A673 (cell line): ENCODE measurements around the gene GALNT18. TPM values are rescaled to one million over a fixed set of nuclear protein-coding genes. Genes with fewer than 3 reads are reported as not detected.

ENCODE experiments used
- BruUV-seq: library from RNA; stranded (reverse); fragments of 400-500 nt; replicated peaks from 2 replicates; lab custom pipeline; 2021; lab: Mats Ljungman, UMichigan
- CTCF ChIA-PET: fragments of 300-600 bp; sonication (Branson Sonifier 250); formaldehyde crosslinking; loops from one replicate; lab custom pipeline; 2022; ENCODE audit warnings: antibody characterized with exemption; lab: Charles Lee
- POLR2A ChIA-PET: fragments of 300-600 bp; sonication (Branson Sonifier 250); formaldehyde crosslinking; loops from one replicate; lab custom pipeline; 2022; ENCODE audit warnings: antibody characterized with exemption; ENCODE audit not compliant: low non-redundant PET; lab: Charles Lee
- DNase-seq: peaks from one replicate; pipeline ENCODE4 v3.0.0-alpha.2; 2015; ENCODE audit warnings: low spot score
- H3K27ac ChIP-seq: fragments of 200-600 bp; sonication (generic); 2 replicates; pipeline ENCODE4 v1.5.1; 2016; ENCODE audit warnings: mixed run types, low read depth, mild to moderate bottlenecking, mixed read lengths, antibody characterized with exemption, low read length; ENCODE audit not compliant: poor library complexity, severe bottlenecking
- H3K27me3 ChIP-seq: fragments of 200-600 bp; sonication (generic); replicated peaks from 2 replicates; pipeline ENCODE4 v1.6.1; 2017; ENCODE audit warnings: mixed run types, low read depth, mild to moderate bottlenecking, mixed read lengths, antibody characterized with exemption, low read length; ENCODE audit not compliant: insufficient read depth, poor library complexity
- H3K36me3 ChIP-seq: fragments of 200-600 bp; sonication (generic); 2 replicates; pipeline ENCODE4 v1.6.1; 2016; ENCODE audit warnings: mixed run types, mild to moderate bottlenecking, mixed read lengths, antibody characterized with exemption, low read length; ENCODE audit not compliant: insufficient read depth, poor library complexity, severe bottlenecking
- H3K4me1 ChIP-seq: fragments of 200-600 bp; sonication (generic); 2 replicates; pipeline ENCODE4 v1.6.1; 2017; ENCODE audit warnings: mixed run types, mild to moderate bottlenecking, mixed read lengths, antibody characterized with exemption, low read length; ENCODE audit not compliant: insufficient read depth, poor library complexity, severe bottlenecking
- H3K4me3 ChIP-seq: fragments of 200-600 bp; sonication (generic); 2 replicates; pipeline ENCODE4 v1.5.1; 2016; ENCODE audit warnings: low read depth, mixed run types, mild to moderate bottlenecking, mixed read lengths, low read length; ENCODE audit not compliant: poor library complexity, severe bottlenecking
- H3K9me3 ChIP-seq: fragments of 200-600 bp; sonication (generic); 2 replicates; pipeline ENCODE4 v1.6.1; 2016; ENCODE audit warnings: mixed run types, low read depth, mild to moderate bottlenecking, mixed read lengths, antibody characterized with exemption, low read length; ENCODE audit not compliant: poor library complexity, severe bottlenecking
- EZH2 ChIP-seq: fragments of 200-600 bp; sonication (generic); IDR thresholded peaks from 2 replicates; pipeline ENCODE4 v1.6.1; 2017; ENCODE audit warnings: borderline replicate concordance, low read depth, mild to moderate bottlenecking, mixed read lengths, antibody characterized with exemption, low read length; ENCODE audit not compliant: poor library complexity, severe bottlenecking
- intact Hi-C: fragments of 100-400 bp; cut with micrococcal nuclease; formaldehyde crosslinking; loops from one replicate; pipeline ENCODE4 v1.10.0; 2022; ENCODE audit not compliant: unreplicated experiment
- total RNA-seq: library from RNA; stranded (reverse); gene quantifications from 2 replicates; pipeline ENCODE4 v1.2.3, GENCODE V29; 2021
- TF ChIP-seq, protein P1 (sequence below): fragments of 300-800, 200-600 bp; sonication (generic); conservative IDR thresholded peaks from 2 replicates; pipeline ENCODE4 v1.5.1; 2017; ENCODE audit warnings: low read depth, mild to moderate bottlenecking, antibody characterized with exemption, low read length, moderate library complexity, mixed read lengths

The GALNT18 gene
- total RNA-seq, 1 experiment from 2014 or later: 0.37 TPM

DNA sequence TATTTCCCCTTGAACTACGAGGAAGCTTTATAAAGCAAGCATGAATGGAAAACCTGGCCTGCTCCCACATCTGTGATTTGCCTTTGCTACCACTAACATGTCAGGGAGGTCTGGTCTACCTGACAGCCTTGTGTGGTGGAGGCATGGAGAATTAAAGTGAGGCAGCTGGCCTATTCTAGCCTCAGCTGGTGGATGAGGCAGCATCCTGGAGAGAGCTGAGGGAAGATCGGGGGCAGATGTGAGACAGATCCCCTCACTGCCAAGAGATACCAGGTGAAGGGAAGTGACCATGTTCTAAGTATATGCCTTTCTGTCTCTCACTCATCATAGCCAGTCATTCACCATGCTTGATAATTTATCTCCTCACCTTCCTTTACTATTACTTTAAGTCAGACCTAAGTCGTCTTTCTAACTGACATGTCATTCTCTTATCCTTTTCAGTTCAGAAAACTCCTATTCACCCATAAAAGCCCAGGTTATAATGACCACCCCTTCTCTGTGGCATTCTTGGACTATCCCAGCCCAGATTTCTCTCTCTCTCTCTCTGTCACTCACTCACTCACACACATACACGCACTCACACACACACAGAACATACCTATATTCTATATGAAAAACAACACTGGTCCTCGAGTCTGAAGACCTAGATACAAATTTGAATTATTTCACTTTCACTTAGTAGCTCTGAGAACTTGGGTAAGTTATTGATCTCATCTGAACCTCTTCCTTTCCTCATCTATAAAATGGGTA lies 359.5 kb downstream of the GALNT18 start:
- intact Hi-C loops: no loop called here
- ChIA-PET POLR2A (no interaction called here), CTCF (no interaction called here)
- Histone ChIP-seq H3K4me1 (peaks cover 15% of the 10 kb centered on the region), H3K36me3 (no peaks in the 10 kb centered on the region), H3K27me3 (no peaks in the 10 kb centered on the region), H3K27ac (no peak overlapping the region), H3K4me3 (no peak overlapping the region), H3K9me3 (no peaks in the 10 kb centered on the region)
- TF ChIP-seq, protein P1, sequence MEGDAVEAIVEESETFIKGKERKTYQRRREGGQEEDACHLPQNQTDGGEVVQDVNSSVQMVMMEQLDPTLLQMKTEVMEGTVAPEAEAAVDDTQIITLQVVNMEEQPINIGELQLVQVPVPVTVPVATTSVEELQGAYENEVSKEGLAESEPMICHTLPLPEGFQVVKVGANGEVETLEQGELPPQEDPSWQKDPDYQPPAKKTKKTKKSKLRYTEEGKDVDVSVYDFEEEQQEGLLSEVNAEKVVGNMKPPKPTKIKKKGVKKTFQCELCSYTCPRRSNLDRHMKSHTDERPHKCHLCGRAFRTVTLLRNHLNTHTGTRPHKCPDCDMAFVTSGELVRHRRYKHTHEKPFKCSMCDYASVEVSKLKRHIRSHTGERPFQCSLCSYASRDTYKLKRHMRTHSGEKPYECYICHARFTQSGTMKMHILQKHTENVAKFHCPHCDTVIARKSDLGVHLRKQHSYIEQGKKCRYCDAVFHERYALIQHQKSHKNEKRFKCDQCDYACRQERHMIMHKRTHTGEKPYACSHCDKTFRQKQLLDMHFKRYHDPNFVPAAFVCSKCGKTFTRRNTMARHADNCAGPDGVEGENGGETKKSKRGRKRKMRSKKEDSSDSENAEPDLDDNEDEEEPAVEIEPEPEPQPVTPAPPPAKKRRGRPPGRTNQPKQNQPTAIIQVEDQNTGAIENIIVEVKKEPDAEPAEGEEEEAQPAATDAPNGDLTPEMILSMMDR: no peak
- no peak for TF ChIP-seq EZH2
- no peak for DNase-seq
- BruUV-seq: no TSS peak

GRCh38 chr11:11261629-11262028 lies 360.2 kb downstream of the GALNT18 start:
- CTCF ChIA-PET: no interaction called here
- intact Hi-C loops: no loop called here

GRCh38 chr11:11260903-11261302 lies 360.9 kb downstream of the GALNT18 start:
- TF ChIP-seq, protein P1: no peak
- TF ChIP-seq EZH2: no peak
- ChIA-PET CTCF (no interaction called here), POLR2A (no interaction called here)
- Histone ChIP-seq H3K4me3 (no peak overlapping the region), H3K27ac (no peak overlapping the region), H3K27me3 (no peaks in the 10 kb centered on the region), H3K9me3 (no peaks in the 10 kb centered on the region), H3K36me3 (no peaks in the 10 kb centered on the region), H3K4me1 (peaks cover 15% of the 10 kb centered on the region)
- DNase-seq: no peak
- no TSS peak for BruUV-seq
- intact Hi-C loops: no loop called here

More at GRCh38 chr11:11261629-11262028, 360.2 kb downstream of the GALNT18 start:
- Histone ChIP-seq H3K36me3 (no peaks in the 10 kb centered on the region), H3K9me3 (no peaks in the 10 kb centered on the region), H3K4me3 (no peak overlapping the region), H3K27ac (no peak overlapping the region), H3K27me3 (no peaks in the 10 kb centered on the region), H3K4me1 (peaks cover 15% of the 10 kb centered on the region)
- no peak for DNase-seq
- POLR2A ChIA-PET: no interaction called here
- TF ChIP-seq, protein P1: no peak
- no peak for TF ChIP-seq EZH2
- no TSS peak for BruUV-seq
